ENCODE measurements around the gene DNMT1.
"Not testable (repeated sequence)": the region's sequence is repeated elsewhere in the genome, so short reads cannot be mapped to it uniquely, and the experiment has no call there.

The DNMT1 gene

GRCh38 chr19:10194500-10195198 is at the start of gene DNMT1:
Gene DNMT1 (minus strand): TSS chr19:10194953. CDS start chr19:10194899, 54 bp downstream.
- Mint-ChIP-seq H3K9me3 (no peaks in the 10 kb centered on the region), H3K36me3 (ENCODE audit: low read depth) (peaks cover 24% of the 10 kb centered on the region), H3K27ac (peak within 1 kb of the TSS; percentile 100), H3K27me3 (no peaks in the 10 kb centered on the region), H3K4me1 (ENCODE audit: low read depth) (peaks cover 61% of the 10 kb centered on the region), H3K4me3 (peak within 1 kb of the TSS; percentile 100)

- no peak overlapping the region for H3K27ac Mint-ChIP-seq
- no peaks in the 10 kb centered on the region for H3K36me3 Mint-ChIP-seq (ENCODE audit: low read depth)
- no peaks in the 10 kb centered on the region for H3K9me3 Mint-ChIP-seq
- no peak overlapping the region for H3K4me3 Mint-ChIP-seq
- no peaks in the 10 kb centered on the region for H3K27me3 Mint-ChIP-seq
- peaks cover 11% of the 10 kb centered on the region for H3K4me1 Mint-ChIP-seq (ENCODE audit: low read depth)
These were observed 48.9 kb upstream of the DNMT1 start for GRCh38 chr19:10243606-10244005.

- not testable (repeated sequence) for H3K36me3 Mint-ChIP-seq (ENCODE audit: low read depth); H3K27me3 Mint-ChIP-seq; H3K4me3 Mint-ChIP-seq; H3K27ac Mint-ChIP-seq; H3K9me3 Mint-ChIP-seq
- H3K4me1 Mint-ChIP-seq (ENCODE audit: low read depth), result peaks cover 16% of the 10 kb centered on the region
These were observed 47.2 kb upstream of the DNMT1 start for GRCh38 chr19:10241826-10242449.

GRCh38 chr19:10238172-10238783 is 43.5 kb upstream of the DNMT1 start:
- Mint-ChIP-seq H3K36me3 (ENCODE audit: low read depth) (no peaks in the 10 kb centered on the region), H3K27ac (no peak overlapping the region), H3K9me3 (no peaks in the 10 kb centered on the region), H3K27me3 (no peaks in the 10 kb centered on the region), H3K4me3 (no peak overlapping the region), H3K4me1 (ENCODE audit: low read depth) (peaks cover 34% of the 10 kb centered on the region)

GRCh38 chr19:10237702-10238101 is 42.9 kb upstream of the DNMT1 start:
- Mint-ChIP-seq H3K27me3 (no peaks in the 10 kb centered on the region), H3K4me1 (ENCODE audit: low read depth) (peaks cover 34% of the 10 kb centered on the region), H3K27ac (no peak overlapping the region), H3K9me3 (no peaks in the 10 kb centered on the region), H3K36me3 (ENCODE audit: low read depth) (no peaks in the 10 kb centered on the region), H3K4me3 (no peak overlapping the region)

GRCh38 chr19:10235409-10235808 is 40.7 kb upstream of the DNMT1 start:
- H3K27me3 Mint-ChIP-seq; H3K36me3 Mint-ChIP-seq (ENCODE audit: low read depth); H3K9me3 Mint-ChIP-seq; H3K4me3 Mint-ChIP-seq: not testable (repeated sequence)
- Mint-ChIP-seq H3K27ac (peak overlapping the region; percentile 21), H3K4me1 (ENCODE audit: low read depth) (peaks cover 42% of the 10 kb centered on the region)

GRCh38 chr19:10235003-10235402 is 40.2 kb upstream of the DNMT1 start:
- no peaks in the 10 kb centered on the region for H3K36me3 Mint-ChIP-seq (ENCODE audit: low read depth)
- H3K27me3 Mint-ChIP-seq, result no peaks in the 10 kb centered on the region
- H3K9me3 Mint-ChIP-seq, result no peaks in the 10 kb centered on the region
- H3K4me3 Mint-ChIP-seq, result no peak overlapping the region
- H3K27ac Mint-ChIP-seq, result peak overlapping the region; percentile 21
- H3K4me1 Mint-ChIP-seq (ENCODE audit: low read depth), result peaks cover 46% of the 10 kb centered on the region

- no peaks in the 10 kb centered on the region for H3K27me3 Mint-ChIP-seq
- H3K36me3 Mint-ChIP-seq (ENCODE audit: low read depth), result no peaks in the 10 kb centered on the region
- H3K27ac Mint-ChIP-seq, result no peak overlapping the region
- peaks cover 48% of the 10 kb centered on the region for H3K4me1 Mint-ChIP-seq (ENCODE audit: low read depth)
- H3K9me3 Mint-ChIP-seq, result no peaks in the 10 kb centered on the region
- H3K4me3 Mint-ChIP-seq, result no peak overlapping the region
These were observed 39.2 kb upstream of the DNMT1 start for GRCh38 chr19:10233946-10234345.

- Mint-ChIP-seq H3K4me3 (peak overlapping the region; percentile 83), H3K36me3 (ENCODE audit: low read depth) (no peaks in the 10 kb centered on the region), H3K4me1 (ENCODE audit: low read depth) (peaks cover 44% of the 10 kb centered on the region), H3K9me3 (no peaks in the 10 kb centered on the region), H3K27ac (peak overlapping the region; percentile 26), H3K27me3 (no peaks in the 10 kb centered on the region)
These were observed 37.0 kb upstream of the DNMT1 start for GRCh38 chr19:10231612-10232228.

GRCh38 chr19:10230861-10231611 is 36.3 kb upstream of the DNMT1 start, which contains the start of gene S1PR2:
Gene S1PR2 (minus strand): TSS chr19:10231331. CDS start chr19:10224905, 6,426 bp downstream.
- Mint-ChIP-seq H3K4me1 (ENCODE audit: low read depth) (peaks cover 37% of the 10 kb centered on the region), H3K36me3 (ENCODE audit: low read depth) (no peaks in the 10 kb centered on the region), H3K27me3 (no peaks in the 10 kb centered on the region), H3K4me3 (peak within 1 kb of the TSS; percentile 83), H3K9me3 (no peaks in the 10 kb centered on the region), H3K27ac (peak within 1 kb of the TSS; percentile 77)

- H3K27me3 Mint-ChIP-seq, result no peaks in the 10 kb centered on the region
- H3K4me1 Mint-ChIP-seq (ENCODE audit: low read depth), result peaks cover 31% of the 10 kb centered on the region
- H3K4me3 Mint-ChIP-seq, result peak overlapping the region; percentile 83
- H3K27ac Mint-ChIP-seq, result peak overlapping the region; percentile 77
- no peaks in the 10 kb centered on the region for H3K36me3 Mint-ChIP-seq (ENCODE audit: low read depth)
- no peaks in the 10 kb centered on the region for H3K9me3 Mint-ChIP-seq
These were observed 35.6 kb upstream of the DNMT1 start for GRCh38 chr19:10230173-10230860.

GRCh38 chr19:10228920-10229319 is 34.2 kb upstream of the DNMT1 start:
- Mint-ChIP-seq H3K4me1 (ENCODE audit: low read depth) (peaks cover 27% of the 10 kb centered on the region), H3K27ac (peak overlapping the region; percentile 55), H3K4me3 (no peak overlapping the region), H3K36me3 (ENCODE audit: low read depth) (peaks cover 4% of the 10 kb centered on the region), H3K27me3 (no peaks in the 10 kb centered on the region), H3K9me3 (no peaks in the 10 kb centered on the region)

- Mint-ChIP-seq H3K27me3 (no peaks in the 10 kb centered on the region), H3K36me3 (ENCODE audit: low read depth) (peaks cover 5% of the 10 kb centered on the region), H3K9me3 (no peaks in the 10 kb centered on the region), H3K4me1 (ENCODE audit: low read depth) (peaks cover 27% of the 10 kb centered on the region), H3K27ac (no peak overlapping the region), H3K4me3 (no peak overlapping the region)
These were observed 33.6 kb upstream of the DNMT1 start for GRCh38 chr19:10228393-10228792.

Measured in stimulated activated naive CD8-positive, alpha-beta T cell treated with anti-CD3 and anti-CD28 coated beads, Interleukin-15, Interleukin-2, amounts not matched to agents 100 ng/mL and 50 ng/mL, for 24 hours (primary cell).